ENCODE results near the gene INPP5J. TPM values are rescaled to one million over a fixed set of nuclear protein-coding genes. Genes with fewer than 3 reads are reported as not detected.
"Not testable (repeated sequence)": the region's sequence is repeated elsewhere in the genome, so short reads cannot be mapped to it uniquely, and the experiment has no call there.

INPP5J gene
- total RNA-seq, 4 donors from 2014 or later = 1.4 to 4.2 (median 2.9) TPM

- no peak for DNase-seq (ENCODE audit: low spot score in 2 of 2)
- no peak overlapping the region for H3K4me3 ChIP-seq (ENCODE audit: low read depth, poor library complexity, severe bottlenecking)
- TF ChIP-seq POLR2A (IDR thresholded peaks at IDR 0.05) = no peak
- TF ChIP-seq CTCF (IDR thresholded peaks at IDR 0.05) = no peak
- intact Hi-C loops (cut with DNase I; ENCODE audit: low total_unique reads) = no loop called here
Measured at GRCh38 chr22:31161386-31161785, 38.6 kb downstream of the INPP5J start.

- no peak for TF ChIP-seq CTCF (IDR thresholded peaks at IDR 0.05)
- TF ChIP-seq POLR2A (IDR thresholded peaks at IDR 0.05) = no peak
- intact Hi-C loops (cut with DNase I; ENCODE audit: low total_unique reads) = no loop called here
- no peak for DNase-seq (ENCODE audit: low spot score in 2 of 2)
- 21 to 24% methylated on average over 5 of the region's 5 CpGs for WGBS, 2 donors
- no peak overlapping the region for H3K4me3 ChIP-seq (ENCODE audit: low read depth, poor library complexity, severe bottlenecking)
Measured at GRCh38 chr22:31162015-31162765, 39.4 kb downstream of the INPP5J start.

- DNase-seq (ENCODE audit: low spot score in 2 of 2) = no peak
- no peak overlapping the region for H3K4me3 ChIP-seq (ENCODE audit: low read depth, poor library complexity, severe bottlenecking)
- TF ChIP-seq POLR2A (IDR thresholded peaks at IDR 0.05) (no peak), CTCF (IDR thresholded peaks at IDR 0.05) (no peak)
- WGBS, 2 donors = 94 to 97% methylated on average over 4 of the region's 4 CpGs
- intact Hi-C loops (cut with DNase I; ENCODE audit: low total_unique reads) = no loop called here
Measured at GRCh38 chr22:31170971-31171370, 48.2 kb downstream of the INPP5J start.

GRCh38 chr22:31171734-31172133 lies 49.0 kb downstream of the INPP5J start:
- intact Hi-C loops (cut with DNase I; ENCODE audit: low total_unique reads); H3K4me3 ChIP-seq (ENCODE audit: low read depth, poor library complexity, severe bottlenecking); DNase-seq (ENCODE audit: low spot score in 2 of 2): not testable (repeated sequence)
- WGBS, 2 donors = 91 to 94% methylated on average over 9 of the region's 9 CpGs

- no peak for DNase-seq (ENCODE audit: low spot score in 2 of 2)
- TF ChIP-seq POLR2A (IDR thresholded peaks at IDR 0.05) (no peak), CTCF (IDR thresholded peaks at IDR 0.05) (no peak)
- intact Hi-C loops (cut with DNase I; ENCODE audit: low total_unique reads) = no loop called here
- WGBS, 2 donors = 67 to 68% methylated on average over 5 of the region's 5 CpGs
- H3K4me3 ChIP-seq (ENCODE audit: low read depth, poor library complexity, severe bottlenecking) = no peak overlapping the region
Measured at GRCh38 chr22:31173386-31174145, 50.8 kb downstream of the INPP5J start.

GRCh38 chr22:31176923-31177322 lies 54.2 kb downstream of the INPP5J start:
- intact Hi-C loops (cut with DNase I; ENCODE audit: low total_unique reads) = no loop called here
- 81 to 85% methylated on average over 1 of the region's 1 CpG for WGBS, 2 donors
- TF ChIP-seq POLR2A (IDR thresholded peaks at IDR 0.05) (no peak), CTCF (IDR thresholded peaks at IDR 0.05) (no peak)
- no peak overlapping the region for H3K4me3 ChIP-seq (ENCODE audit: low read depth, poor library complexity, severe bottlenecking)
- no peak for DNase-seq (ENCODE audit: low spot score in 2 of 2)
